CD14-positive monocyte (primary cell): Measurements from ENCODE around the gene NPAS3. TPM values are rescaled to one million over a fixed set of nuclear protein-coding genes. Genes with fewer than 3 reads are reported as not detected.

Experiments used
- DNase-seq, 3 donors: peaks; one replicate each; pipeline ENCODE4 v3.0.0-alpha.2; 2011 to 2022
- H2AFZ ChIP-seq: 2 replicates; pipeline ENCODE4 v1.6.0; 2012; ENCODE audit warnings: mild to moderate bottlenecking, low read depth, low read length, inconsistent platforms; ENCODE audit not compliant: insufficient read depth, poor library complexity, severe bottlenecking
- H3K27ac ChIP-seq, 2 donors: 1 replicate in 1 of 2; 2 replicates in 1 of 2; pipeline ENCODE4 v1.5.1; 2012 to 2013; ENCODE audit warnings: low read length in 2 of 2, control low read depth in 1 of 2, inconsistent platforms in 1 of 2, low read depth in 1 of 2, mild to moderate bottlenecking in 1 of 2
- H3K27me3 ChIP-seq, 2 donors: one replicate each; pipeline versions ENCODE4 v1.6.0 to v1.6.1; 2011 to 2013; ENCODE audit warnings: low read length in 2 of 2; ENCODE audit not compliant: control insufficient read depth in 2 of 2, insufficient read depth in 2 of 2
- H3K36me3 ChIP-seq, 2 donors: replicated peaks in 1 of 2; 1 replicate in 1 of 2; 2 replicates in 1 of 2; pipeline versions ENCODE4 v1.5.1 to v1.6.1; 2012 to 2013; ENCODE audit warnings: low read length in 2 of 2, control low read depth in 1 of 2, inconsistent platforms in 1 of 2, mild to moderate bottlenecking in 1 of 2; ENCODE audit not compliant: insufficient read depth in 2 of 2, control insufficient read depth in 1 of 2
- H3K4me1 ChIP-seq, 2 donors: 1 replicate in 1 of 2; 2 replicates in 1 of 2; pipeline versions ENCODE4 v1.5.1 to v1.6.1; 2012 to 2013; ENCODE audit warnings: low read length in 2 of 2, control low read depth in 1 of 2, inconsistent platforms in 1 of 2, mild to moderate bottlenecking in 1 of 2, moderate library complexity in 1 of 2; ENCODE audit not compliant: insufficient read depth in 2 of 2, control insufficient read depth in 1 of 2
- H3K4me2 ChIP-seq: replicated peaks from 2 replicates; pipeline ENCODE3; 2012; ENCODE audit warnings: low read length, moderate library complexity, mild to moderate bottlenecking; ENCODE audit not compliant: poor library complexity, severe bottlenecking; ENCODE audit errors: extremely low read depth
- H3K4me3 ChIP-seq, 3 experiments: fragments of 200-600 bp in 1 of 3; sonication (generic) in 1 of 3; replicated peaks in 1 of 3; 1 replicate in 2 of 3; 2 replicates in 1 of 3; pipeline ENCODE4 v1.5.1; 2011 to 2013; ENCODE audit warnings: low read length in 3 of 3, mild to moderate bottlenecking in 3 of 3, control low read depth in 2 of 3, low read depth in 2 of 3, inconsistent platforms in 1 of 3, moderate library complexity in 1 of 3
- H3K79me2 ChIP-seq: 2 replicates; pipeline ENCODE4 v1.6.0; 2012; ENCODE audit warnings: mild to moderate bottlenecking, control low read depth, inconsistent platforms, low read length, moderate library complexity; ENCODE audit not compliant: insufficient read depth
- H3K9ac ChIP-seq: 2 replicates; pipeline ENCODE4 v1.6.0; 2017; ENCODE audit warnings: low read length, mild to moderate bottlenecking; ENCODE audit not compliant: insufficient read depth, poor library complexity, severe bottlenecking
- H3K9me3 ChIP-seq, 2 donors: replicated peaks in 1 of 2; 1 replicate in 1 of 2; 2 replicates in 1 of 2; pipeline versions ENCODE4 v1.5.1 to v1.6.1; 2012 to 2013; ENCODE audit warnings: low read length in 2 of 2, control low read depth in 1 of 2; ENCODE audit not compliant: control insufficient read depth in 1 of 2, insufficient read depth in 1 of 2
- H4K20me1 ChIP-seq: 2 replicates; pipeline ENCODE4 v1.6.0; 2012; ENCODE audit warnings: mild to moderate bottlenecking, low read length, control low read depth, moderate library complexity; ENCODE audit not compliant: insufficient read depth
- H3K27ac Mint-ChIP-seq, 7 donors: one replicate each; pipeline ENCODE4 v1.8.0; 2020; ENCODE audit warnings: mild to moderate bottlenecking in 7 of 7, mixed read lengths in 7 of 7, moderate library complexity in 6 of 7, inconsistent platforms in 2 of 7
- H3K27me3 Mint-ChIP-seq, 3 donors: one replicate each; pipeline ENCODE4 v1.8.0; 2021 to 2022; ENCODE audit warnings: low read depth in 3 of 3, mild to moderate bottlenecking in 3 of 3, mixed read lengths in 3 of 3, moderate library complexity in 3 of 3, inconsistent platforms in 1 of 3
- H3K36me3 Mint-ChIP-seq, 2 donors: one replicate each; pipeline ENCODE4 v1.8.0; 2020; ENCODE audit warnings: mixed read lengths in 2 of 2, inconsistent platforms in 1 of 2, mild to moderate bottlenecking in 1 of 2
- H3K4me1 Mint-ChIP-seq: one replicate; pipeline ENCODE4 v1.8.0; 2020; ENCODE audit warnings: mild to moderate bottlenecking, mixed read lengths
- H3K4me3 Mint-ChIP-seq, 2 donors: one replicate each; pipeline ENCODE4 v1.8.0; 2020; ENCODE audit warnings: mild to moderate bottlenecking in 2 of 2, mixed read lengths in 2 of 2, moderate library complexity in 1 of 2
- H3K9me3 Mint-ChIP-seq, 7 donors: one replicate each; pipeline ENCODE4 v1.8.0; 2020 to 2022; ENCODE audit warnings: mixed read lengths in 7 of 7, mild to moderate bottlenecking in 6 of 7, moderate library complexity in 6 of 7, inconsistent platforms in 2 of 7
- WGBS: methylation state at CpG from one replicate; pipeline ENCODE4 v1.1.5; 2013; ENCODE audit warnings: missing lambda C conversion rate; ENCODE audit not compliant: insufficient coverage; 5-methylcytosine and 5-hydroxymethylcytosine counted together
- intact Hi-C, 2 donors: fragments of 100-400 bp; cut with micrococcal nuclease; formaldehyde crosslinking; loops; one replicate each; pipeline versions ENCODE4 v1.15.0 to v1.15.1; 2023
- polyA plus RNA-seq, 3 donors: library from polyadenylated mRNA; depleted of rRNA in 1 of 3; unstranded in 2 of 3; stranded (reverse) in 1 of 3; fragments of 300-500 nt in 2 of 3; fragments of >200 nt in 1 of 3; fragmentation: Illumina TruSeq in 2 of 3; gene quantifications; 1 replicate in 2 of 3; 2 replicates in 1 of 3; pipeline ENCODE4 v1.2.3, GENCODE V29; 2012 to 2021
- TF ChIP-seq, protein P1 (sequence below): fragments of 200-600 bp; IDR thresholded peaks from one replicate; pipeline ENCODE4 v1.8.0; 2022; ENCODE audit warnings: antibody characterized with exemption, mild to moderate bottlenecking

NPAS3 gene
- polyA plus RNA-seq, 3 donors, result not detected

DNA sequence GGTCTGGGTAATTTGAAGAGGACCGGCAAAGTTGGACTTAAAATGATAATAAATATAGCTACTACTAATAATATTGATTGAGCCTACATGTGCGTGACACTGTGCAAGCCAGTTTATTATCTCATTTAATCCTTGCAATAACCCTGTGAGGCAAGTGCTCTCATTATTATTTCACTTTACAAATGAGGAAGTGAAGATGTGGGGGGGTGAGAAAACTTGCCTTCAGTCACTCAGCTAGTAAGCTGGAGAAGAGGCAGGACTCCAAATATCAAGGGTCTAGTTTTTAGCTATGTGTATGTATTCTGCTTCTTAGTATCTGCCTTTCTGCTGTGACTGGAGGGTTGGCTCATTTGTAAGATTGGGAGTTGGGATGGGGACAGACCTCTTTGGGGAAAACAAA lies 39.2 kb downstream of the NPAS3 start:
- H3K27me3 Mint-ChIP-seq, result peaks cover 0 to 3% (median 2%) of the 10 kb centered on the region in 3 donors
- H3K9me3 Mint-ChIP-seq, result peaks cover 0 to 3% (median 0%) of the 10 kb centered on the region in 7 donors
- H3K9me3 ChIP-seq, result no peaks in the 10 kb centered on the region
- no peaks in the 10 kb centered on the region for H4K20me1 ChIP-seq
- intact Hi-C loops, result no loop called here
- H3K9ac ChIP-seq, result no peak overlapping the region
- no peak overlapping the region for H3K27ac Mint-ChIP-seq
- H3K27me3 ChIP-seq, result no peaks in the 10 kb centered on the region
- TF ChIP-seq, protein P1, sequence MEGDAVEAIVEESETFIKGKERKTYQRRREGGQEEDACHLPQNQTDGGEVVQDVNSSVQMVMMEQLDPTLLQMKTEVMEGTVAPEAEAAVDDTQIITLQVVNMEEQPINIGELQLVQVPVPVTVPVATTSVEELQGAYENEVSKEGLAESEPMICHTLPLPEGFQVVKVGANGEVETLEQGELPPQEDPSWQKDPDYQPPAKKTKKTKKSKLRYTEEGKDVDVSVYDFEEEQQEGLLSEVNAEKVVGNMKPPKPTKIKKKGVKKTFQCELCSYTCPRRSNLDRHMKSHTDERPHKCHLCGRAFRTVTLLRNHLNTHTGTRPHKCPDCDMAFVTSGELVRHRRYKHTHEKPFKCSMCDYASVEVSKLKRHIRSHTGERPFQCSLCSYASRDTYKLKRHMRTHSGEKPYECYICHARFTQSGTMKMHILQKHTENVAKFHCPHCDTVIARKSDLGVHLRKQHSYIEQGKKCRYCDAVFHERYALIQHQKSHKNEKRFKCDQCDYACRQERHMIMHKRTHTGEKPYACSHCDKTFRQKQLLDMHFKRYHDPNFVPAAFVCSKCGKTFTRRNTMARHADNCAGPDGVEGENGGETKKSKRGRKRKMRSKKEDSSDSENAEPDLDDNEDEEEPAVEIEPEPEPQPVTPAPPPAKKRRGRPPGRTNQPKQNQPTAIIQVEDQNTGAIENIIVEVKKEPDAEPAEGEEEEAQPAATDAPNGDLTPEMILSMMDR, result no peak
- no peak overlapping the region for H3K4me3 Mint-ChIP-seq
- H3K36me3 ChIP-seq, result no peaks in the 10 kb centered on the region
- H3K4me3 ChIP-seq, result no peak overlapping the region
- H3K36me3 Mint-ChIP-seq, result no peaks in the 10 kb centered on the region
- no peaks in the 10 kb centered on the region for H3K4me1 Mint-ChIP-seq
- no peak overlapping the region for H3K27ac ChIP-seq
- no peak overlapping the region for H2AFZ ChIP-seq
- no peaks in the 10 kb centered on the region for H3K4me1 ChIP-seq
- no peak overlapping the region for H3K4me2 ChIP-seq
- DNase-seq, result no peak
- H3K79me2 ChIP-seq, result no peaks in the 10 kb centered on the region
- no CpG with 5 or more reads among the region's 2 CpGs for WGBS

DNA sequence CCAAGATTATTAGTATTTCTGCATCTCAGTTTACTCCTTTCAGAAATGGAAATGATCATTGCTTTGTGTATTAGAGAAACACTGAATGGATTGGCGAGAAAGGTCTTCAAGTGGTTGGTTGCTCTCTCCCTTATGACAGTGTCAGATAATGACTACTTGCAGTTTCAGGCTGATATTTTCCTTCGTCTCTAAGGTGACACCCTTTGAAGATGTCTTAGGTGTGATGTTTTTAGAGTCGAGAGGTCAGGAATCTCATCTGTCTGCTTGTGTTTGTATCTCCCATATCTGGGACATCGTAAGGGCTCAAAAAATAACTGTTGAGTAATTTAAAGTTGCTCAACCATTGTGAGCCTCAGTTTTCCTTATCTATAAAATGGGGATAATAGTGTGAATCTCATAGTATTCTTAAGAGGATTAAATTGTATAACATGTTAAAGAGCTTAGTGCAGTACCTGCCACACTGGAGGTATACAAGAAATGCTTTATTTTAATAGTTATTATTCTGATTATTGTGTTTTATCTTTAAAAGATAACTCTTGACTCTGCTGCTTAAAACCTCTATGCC lies 40.1 kb downstream of the NPAS3 start:
- 90% methylated on average over 2 of the region's 4 CpGs for WGBS
- DNase-seq, result no peak
- H3K27ac Mint-ChIP-seq, result no peak overlapping the region
- no peak overlapping the region for H3K4me2 ChIP-seq
- H4K20me1 ChIP-seq, result no peaks in the 10 kb centered on the region
- no peaks in the 10 kb centered on the region for H3K36me3 ChIP-seq
- H3K4me3 Mint-ChIP-seq, result no peak overlapping the region
- peaks cover 0 to 2% (median 0%) of the 10 kb centered on the region in 7 donors for H3K9me3 Mint-ChIP-seq
- H3K4me1 ChIP-seq, result no peaks in the 10 kb centered on the region
- no peaks in the 10 kb centered on the region for H3K27me3 ChIP-seq
- intact Hi-C loops, result no loop called here
- no peak overlapping the region for H3K27ac ChIP-seq
- no peaks in the 10 kb centered on the region for H3K4me1 Mint-ChIP-seq
- H3K79me2 ChIP-seq, result no peaks in the 10 kb centered on the region
- peaks cover 0 to 4% (median 2%) of the 10 kb centered on the region in 3 donors for H3K27me3 Mint-ChIP-seq
- H2AFZ ChIP-seq, result no peak overlapping the region
- H3K36me3 Mint-ChIP-seq, result no peaks in the 10 kb centered on the region
- no peak overlapping the region for H3K9ac ChIP-seq
- no peak overlapping the region for H3K4me3 ChIP-seq
- TF ChIP-seq, protein P1, result no peak
- H3K9me3 ChIP-seq, result no peaks in the 10 kb centered on the region
